Measurements from ENCODE around the gene TEX14.

DNA sequence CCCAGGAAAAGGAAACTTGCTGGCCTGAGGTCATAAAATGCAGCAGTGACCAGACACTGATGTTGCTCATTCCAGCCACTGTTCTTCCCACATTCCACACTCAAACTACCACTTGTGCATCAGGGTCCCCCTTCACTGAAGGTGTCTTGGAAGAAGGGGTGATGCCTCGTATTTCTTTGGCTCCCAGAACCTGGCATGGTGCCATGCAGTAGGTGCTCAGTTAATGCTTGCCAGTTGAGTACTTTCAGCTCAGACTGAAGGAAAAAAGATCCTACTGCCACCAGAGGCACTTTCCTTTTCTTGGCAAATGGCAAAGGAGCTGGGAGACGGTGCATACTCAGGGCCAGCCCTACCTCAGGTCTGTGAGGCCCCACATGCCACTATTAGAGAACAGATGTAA is 73.5 kb downstream of the TEX14 start:
- TF ChIP-seq POLR2A (IDR thresholded peaks at IDR 0.05): no peak
- no peak for TF ChIP-seq POLR2AphosphoS5 (IDR thresholded peaks at IDR 0.05)
- TF ChIP-seq, protein P1, sequence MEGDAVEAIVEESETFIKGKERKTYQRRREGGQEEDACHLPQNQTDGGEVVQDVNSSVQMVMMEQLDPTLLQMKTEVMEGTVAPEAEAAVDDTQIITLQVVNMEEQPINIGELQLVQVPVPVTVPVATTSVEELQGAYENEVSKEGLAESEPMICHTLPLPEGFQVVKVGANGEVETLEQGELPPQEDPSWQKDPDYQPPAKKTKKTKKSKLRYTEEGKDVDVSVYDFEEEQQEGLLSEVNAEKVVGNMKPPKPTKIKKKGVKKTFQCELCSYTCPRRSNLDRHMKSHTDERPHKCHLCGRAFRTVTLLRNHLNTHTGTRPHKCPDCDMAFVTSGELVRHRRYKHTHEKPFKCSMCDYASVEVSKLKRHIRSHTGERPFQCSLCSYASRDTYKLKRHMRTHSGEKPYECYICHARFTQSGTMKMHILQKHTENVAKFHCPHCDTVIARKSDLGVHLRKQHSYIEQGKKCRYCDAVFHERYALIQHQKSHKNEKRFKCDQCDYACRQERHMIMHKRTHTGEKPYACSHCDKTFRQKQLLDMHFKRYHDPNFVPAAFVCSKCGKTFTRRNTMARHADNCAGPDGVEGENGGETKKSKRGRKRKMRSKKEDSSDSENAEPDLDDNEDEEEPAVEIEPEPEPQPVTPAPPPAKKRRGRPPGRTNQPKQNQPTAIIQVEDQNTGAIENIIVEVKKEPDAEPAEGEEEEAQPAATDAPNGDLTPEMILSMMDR (IDR thresholded peaks at IDR 0.05): no peak
- TF ChIP-seq EP300 (IDR thresholded peaks at IDR 0.05): no peak
